GM20431 (cell line): ENCODE results near the gene NBR1.
"Not testable (repeated sequence)": the region's sequence is repeated elsewhere in the genome, so short reads cannot be mapped to it uniquely, and the experiment has no call there.

Experiments
- in situ Hi-C: fragments of 300-500 bp; cut with MseI, MboI; formaldehyde crosslinking; loops from one replicate; pipeline ENCODE4 v1.15.0; 2020; ENCODE audit warnings: low sequenced_read_pairs; ENCODE audit not compliant: unreplicated experiment

Gene NBR1, protein sequence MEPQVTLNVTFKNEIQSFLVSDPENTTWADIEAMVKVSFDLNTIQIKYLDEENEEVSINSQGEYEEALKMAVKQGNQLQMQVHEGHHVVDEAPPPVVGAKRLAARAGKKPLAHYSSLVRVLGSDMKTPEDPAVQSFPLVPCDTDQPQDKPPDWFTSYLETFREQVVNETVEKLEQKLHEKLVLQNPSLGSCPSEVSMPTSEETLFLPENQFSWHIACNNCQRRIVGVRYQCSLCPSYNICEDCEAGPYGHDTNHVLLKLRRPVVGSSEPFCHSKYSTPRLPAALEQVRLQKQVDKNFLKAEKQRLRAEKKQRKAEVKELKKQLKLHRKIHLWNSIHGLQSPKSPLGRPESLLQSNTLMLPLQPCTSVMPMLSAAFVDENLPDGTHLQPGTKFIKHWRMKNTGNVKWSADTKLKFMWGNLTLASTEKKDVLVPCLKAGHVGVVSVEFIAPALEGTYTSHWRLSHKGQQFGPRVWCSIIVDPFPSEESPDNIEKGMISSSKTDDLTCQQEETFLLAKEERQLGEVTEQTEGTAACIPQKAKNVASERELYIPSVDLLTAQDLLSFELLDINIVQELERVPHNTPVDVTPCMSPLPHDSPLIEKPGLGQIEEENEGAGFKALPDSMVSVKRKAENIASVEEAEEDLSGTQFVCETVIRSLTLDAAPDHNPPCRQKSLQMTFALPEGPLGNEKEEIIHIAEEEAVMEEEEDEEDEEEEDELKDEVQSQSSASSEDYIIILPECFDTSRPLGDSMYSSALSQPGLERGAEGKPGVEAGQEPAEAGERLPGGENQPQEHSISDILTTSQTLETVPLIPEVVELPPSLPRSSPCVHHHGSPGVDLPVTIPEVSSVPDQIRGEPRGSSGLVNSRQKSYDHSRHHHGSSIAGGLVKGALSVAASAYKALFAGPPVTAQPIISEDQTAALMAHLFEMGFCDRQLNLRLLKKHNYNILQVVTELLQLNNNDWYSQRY

DNA sequence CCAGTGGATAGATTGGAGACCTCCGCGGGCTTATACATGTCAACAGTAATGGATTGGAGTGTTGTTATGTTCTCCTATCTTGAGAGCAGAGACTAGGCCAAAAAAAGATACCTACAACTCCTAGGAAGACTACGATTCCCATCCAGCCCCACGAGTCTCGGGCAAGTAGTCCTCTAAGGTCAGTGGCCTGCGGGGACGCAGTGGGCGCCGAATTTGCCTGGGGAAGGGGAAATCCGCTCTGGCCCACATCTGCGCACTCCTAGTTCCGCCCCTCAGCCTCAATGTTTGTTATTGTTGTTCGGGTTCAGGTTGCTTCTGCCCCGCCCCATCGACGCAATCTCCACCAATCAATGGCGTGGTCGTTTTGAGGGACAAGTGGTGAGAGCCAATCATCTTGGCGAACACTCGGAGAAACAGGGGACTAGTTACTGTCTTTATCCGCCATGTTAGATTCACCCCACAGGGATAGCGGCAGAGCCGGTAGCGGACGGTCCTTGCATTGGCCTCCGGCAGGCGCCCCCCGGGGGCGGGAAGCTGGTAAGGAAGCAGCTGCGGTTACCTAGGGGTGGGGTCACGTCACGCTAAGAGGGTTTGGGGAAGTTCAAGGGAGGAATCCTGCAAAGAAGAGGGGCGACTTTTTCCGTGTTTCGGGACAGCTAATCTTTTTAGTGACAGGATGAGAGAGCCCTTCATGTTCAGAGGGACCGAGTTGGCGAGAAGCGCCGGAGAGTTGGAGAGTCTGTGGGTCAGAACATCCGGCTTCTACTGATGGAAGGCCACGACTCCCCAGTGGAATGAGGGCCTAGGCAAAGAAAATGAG, at the start of gene NBR1:
Gene NBR1 (plus strand): TSS at position 449 of the 820 bp plus-strand sequence. CDS start 4,586 bp downstream, outside the sequence.
- in situ Hi-C loops: no loop called here

- in situ Hi-C loops: no loop called here
Observed at GRCh38 chr17:43125133-43125966, 45.7 kb upstream of the NBR1 start, which contains the start of gene BRCA1. BRCA1 (minus strand) TSS chr17:43125364; CDS start chr17:43124096, 1,268 bp downstream.

- in situ Hi-C loops: no loop called here
Observed at GRCh38 chr17:43125967-43126910, 44.8 kb upstream of the NBR1 start.

DNA sequence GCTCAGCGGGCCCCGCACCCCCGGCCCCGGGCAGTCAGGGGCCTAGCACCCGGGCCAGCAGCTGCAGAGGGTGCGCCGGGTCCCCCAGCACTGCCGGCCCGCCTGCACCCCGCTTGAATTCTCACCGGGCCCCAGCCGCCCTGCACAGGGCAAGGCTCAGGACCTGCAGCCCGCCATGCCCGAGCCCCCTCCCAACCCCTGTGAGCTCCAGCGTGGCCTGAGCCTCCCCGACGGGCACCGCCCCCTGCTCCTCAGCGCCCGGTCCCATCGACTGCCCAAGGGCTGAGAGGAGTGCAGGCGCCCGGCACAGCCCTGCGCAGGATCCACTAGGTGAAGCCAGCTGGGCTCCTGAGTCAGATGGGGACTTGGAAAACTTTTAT, 44.1 kb upstream of the NBR1 start:
- in situ Hi-C loops: no loop called here

- in situ Hi-C loops: not testable (repeated sequence)
Observed at GRCh38 chr17:43127333-43127876, 43.6 kb upstream of the NBR1 start.

GRCh38 chr17:43129671-43130010, 41.4 kb upstream of the NBR1 start:
- in situ Hi-C loops: no loop called here

DNA sequence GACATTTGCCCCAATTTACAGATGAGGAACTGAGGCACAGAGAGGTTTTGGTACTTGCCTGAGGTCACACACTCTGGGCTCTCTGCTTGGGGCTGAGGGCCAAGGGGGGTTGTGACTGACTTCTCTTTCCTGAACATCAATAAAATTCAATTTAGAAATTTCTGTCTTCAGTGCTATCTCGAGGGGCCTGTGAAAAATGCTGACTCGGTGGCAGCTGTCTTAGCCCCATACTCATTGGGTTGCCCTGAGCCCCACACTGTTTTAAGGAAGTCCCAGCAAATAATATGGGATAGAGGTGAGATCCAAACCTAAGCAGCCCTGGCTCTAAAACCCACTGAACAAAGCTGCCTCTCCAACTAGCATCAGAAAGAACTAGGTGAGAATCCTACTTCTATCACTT, 38.9 kb upstream of the NBR1 start:
- in situ Hi-C loops: no loop called here

GRCh38 chr17:43133439-43133838, 37.6 kb upstream of the NBR1 start:
- in situ Hi-C loops: not testable (repeated sequence)

DNA sequence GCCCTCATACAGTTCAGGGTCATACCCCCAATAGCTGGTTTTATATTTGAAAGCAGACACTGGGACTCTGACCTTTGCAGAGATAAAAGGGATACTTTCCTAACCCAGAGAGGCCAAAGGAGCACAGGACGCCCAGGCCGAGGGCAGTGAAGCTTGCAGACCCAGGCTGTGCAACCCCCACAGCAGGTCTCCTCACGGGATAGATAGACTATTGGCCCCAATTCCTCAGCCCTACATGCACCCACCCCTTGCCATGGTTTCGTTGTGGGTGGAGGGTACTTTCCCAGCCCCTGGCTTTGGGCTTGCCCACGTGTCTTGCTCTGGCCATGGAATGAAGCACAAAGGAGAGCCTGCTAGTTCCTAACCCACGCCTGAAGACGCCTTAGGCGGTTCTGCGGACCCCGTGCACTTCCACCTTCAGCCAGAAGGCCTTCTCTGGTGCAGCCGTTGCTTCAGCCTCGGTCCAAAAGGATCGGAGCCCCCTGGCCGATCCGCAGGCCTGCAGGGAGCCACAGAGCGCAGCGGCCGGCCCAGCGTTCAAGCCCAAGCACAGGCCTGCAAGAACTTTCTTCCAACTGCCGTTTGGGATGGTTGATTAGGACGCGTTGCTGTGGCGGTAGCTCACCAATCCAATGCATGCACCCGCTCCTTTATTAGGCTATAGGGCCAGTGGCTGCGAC, 36.1 kb upstream of the NBR1 start:
- in situ Hi-C loops: no loop called here

GRCh38 chr17:43135454-43135819, 35.6 kb upstream of the NBR1 start:
- in situ Hi-C loops: no loop called here

GRCh38 chr17:43136574-43136973, 34.4 kb upstream of the NBR1 start:
- in situ Hi-C loops: not testable (repeated sequence)

- in situ Hi-C loops: not testable (repeated sequence)
Observed at GRCh38 chr17:43138531-43138930, 32.5 kb upstream of the NBR1 start.

DNA sequence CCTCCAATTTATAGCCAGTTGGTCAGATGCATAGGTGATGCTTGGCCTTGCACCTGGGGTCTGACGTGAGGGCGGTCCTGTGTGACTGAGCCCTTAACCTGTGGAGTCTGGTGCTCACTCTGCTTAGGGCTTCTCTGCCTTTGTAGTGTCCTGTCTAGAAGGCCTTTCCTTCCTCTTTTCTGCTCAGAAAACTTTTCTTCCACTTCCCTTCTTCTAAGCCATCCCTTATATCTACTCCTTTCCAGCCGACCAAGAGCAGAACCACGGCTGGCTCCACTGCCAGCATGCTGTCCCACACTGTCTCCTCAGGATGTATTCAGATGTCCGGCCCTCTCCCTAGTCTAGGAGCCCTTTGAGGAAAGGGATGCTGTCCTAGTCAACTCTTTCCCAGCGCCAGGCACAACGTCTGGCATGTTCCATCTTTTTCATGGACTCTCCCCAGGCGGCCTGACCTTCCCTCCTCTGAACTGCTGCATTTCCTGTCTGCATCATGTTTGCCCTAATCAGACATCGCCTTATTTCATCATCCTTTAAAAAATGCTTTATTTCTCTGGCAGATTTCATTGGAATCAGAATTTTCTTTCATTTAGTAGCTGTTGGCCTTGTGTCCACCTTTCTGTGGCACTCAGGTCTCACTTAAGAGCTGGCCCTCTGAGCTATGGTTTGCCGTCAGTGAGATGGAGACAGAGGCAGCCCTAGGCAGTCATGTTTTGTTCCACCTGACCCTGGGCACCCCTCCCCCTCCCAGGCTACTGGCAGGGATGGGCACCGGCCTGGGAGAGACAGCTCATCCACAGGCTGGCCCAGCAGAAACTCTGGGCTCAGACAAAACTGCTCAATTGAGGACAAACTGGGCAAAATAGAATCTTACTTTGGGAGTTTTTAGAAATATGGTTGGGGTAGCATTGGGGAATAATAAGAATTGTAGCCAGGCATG, 30.4 kb upstream of the NBR1 start:
- in situ Hi-C loops: no loop called here

- in situ Hi-C loops: no loop called here
Observed at GRCh38 chr17:43142153-43142552, 28.9 kb upstream of the NBR1 start.

DNA sequence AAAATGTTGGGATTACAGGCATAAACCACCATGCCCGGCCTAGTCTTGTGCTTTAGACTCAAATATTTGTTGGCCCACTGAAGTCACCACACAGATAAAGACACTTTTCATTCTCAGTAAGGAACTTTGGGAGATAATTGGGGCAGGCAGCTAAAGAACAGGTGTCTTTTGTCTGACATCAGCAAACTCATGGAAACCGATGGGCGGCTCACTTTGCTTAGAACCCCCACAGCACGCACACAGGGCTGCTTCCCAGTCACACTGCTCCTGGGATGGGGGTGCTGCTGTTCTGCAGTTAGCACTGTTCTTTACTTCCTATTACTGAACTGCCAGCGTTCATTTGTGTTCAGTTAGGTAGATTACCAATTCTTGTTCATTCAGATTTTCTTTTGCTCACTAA, 27.8 kb upstream of the NBR1 start:
- in situ Hi-C loops: no loop called here

DNA sequence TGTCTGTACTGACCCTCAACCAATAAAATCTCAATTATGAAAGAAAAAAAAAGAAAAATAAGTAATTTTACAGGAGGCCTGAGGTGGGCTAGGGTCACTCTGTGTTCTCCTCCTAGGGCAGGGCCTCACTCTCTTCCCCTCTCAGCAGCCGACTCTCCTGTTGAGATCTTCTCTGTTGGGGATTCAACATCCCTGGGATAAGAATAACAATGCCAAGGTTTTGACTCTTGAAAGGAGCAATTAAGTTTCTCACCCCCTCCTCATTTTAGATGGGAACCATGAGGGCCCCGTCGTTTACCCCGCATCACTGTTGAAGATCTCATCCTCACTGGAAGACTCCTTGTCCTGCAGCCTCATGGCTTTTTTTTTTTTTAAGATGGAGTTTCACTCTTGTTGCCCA, 24.4 kb upstream of the NBR1 start:
- in situ Hi-C loops: no loop called here
